OCI-LY7 (cell line): ENCODE measurements around the gene HRNR. TPM values are rescaled to one million over a fixed set of nuclear protein-coding genes. Genes with fewer than 3 reads are reported as not detected.

Experiments
- BruUV-seq: library from RNA; stranded (reverse); fragments of 400-500 nt; replicated peaks from 2 replicates; lab custom pipeline; 2021; lab: Mats Ljungman, UMichigan
- CTCF ChIA-PET: fragments of 300-600 bp; sonication (Branson Sonifier 250); formaldehyde crosslinking; loops from one replicate; lab custom pipeline; 2022; ENCODE audit warnings: antibody characterized with exemption; ENCODE audit not compliant: unreplicated experiment; lab: Charles Lee
- POLR2A ChIA-PET: fragments of 300-600 bp; sonication (Branson Sonifier 250); formaldehyde crosslinking; loops from one replicate; lab custom pipeline; 2022; ENCODE audit warnings: antibody characterized with exemption; lab: Charles Lee
- DNase-seq: peaks from one replicate; pipeline ENCODE4 v3.0.0-alpha.2; 2015; ENCODE audit warnings: low spot score
- H2AFZ ChIP-seq: fragments of 200-600 bp; sonication (generic), shearing (Covaris generic); 2 replicates; pipeline ENCODE4 v1.6.1; 2014; ENCODE audit warnings: mild to moderate bottlenecking, antibody characterized with exemption, low read length, moderate library complexity
- H3K27ac ChIP-seq: fragments of 200-600 bp; sonication (generic); 2 replicates; pipeline ENCODE4 v1.5.1; 2014; ENCODE audit warnings: mixed run types, low read depth, mild to moderate bottlenecking, moderate library complexity, low read length, inconsistent platforms; ENCODE audit not compliant: poor library complexity, severe bottlenecking
- H3K36me3 ChIP-seq: fragments of 200-600 bp; sonication (generic); 2 replicates; pipeline ENCODE4 v1.6.1; 2014; ENCODE audit warnings: mild to moderate bottlenecking, antibody characterized with exemption, low read length, moderate library complexity, mixed read lengths; ENCODE audit not compliant: insufficient read depth
- H3K4me1 ChIP-seq: fragments of 200-600 bp; sonication (generic); 2 replicates; pipeline ENCODE4 v1.5.1; 2014; ENCODE audit warnings: mild to moderate bottlenecking, low read length; ENCODE audit not compliant: insufficient read depth, poor library complexity, severe bottlenecking
- H3K4me2 ChIP-seq: fragments of 200-600 bp; sonication (generic); 2 replicates; pipeline ENCODE4 v1.6.1; 2014; ENCODE audit warnings: mild to moderate bottlenecking, low read length
- H3K4me3 ChIP-seq: fragments of 200-600 bp; sonication (generic); 2 replicates; pipeline ENCODE4 v1.5.1; 2014; ENCODE audit warnings: mild to moderate bottlenecking, low read depth, low read length; ENCODE audit not compliant: poor library complexity, severe bottlenecking
- H3K79me2 ChIP-seq: fragments of 200-600 bp; sonication (generic); 2 replicates; pipeline ENCODE4 v1.6.1; 2016; ENCODE audit warnings: low read depth, mild to moderate bottlenecking, low read length, moderate library complexity, mixed read lengths; ENCODE audit not compliant: insufficient read depth
- H3K9me2 ChIP-seq: fragments of 200-600 bp; sonication (generic); 2 replicates; pipeline ENCODE4 v1.6.1; 2016; ENCODE audit warnings: mild to moderate bottlenecking, low read length, mixed read lengths; ENCODE audit not compliant: insufficient read depth
- H3K9me3 ChIP-seq: fragments of 200-600 bp; sonication (generic); 2 replicates; pipeline ENCODE4 v1.6.1; 2014; ENCODE audit warnings: mild to moderate bottlenecking, mixed run types, low read length, mixed read lengths
- H4K20me1 ChIP-seq: fragments of 200-600 bp; sonication (generic); 2 replicates; pipeline ENCODE4 v1.6.1; 2014; ENCODE audit warnings: mild to moderate bottlenecking, antibody characterized with exemption, low read length, moderate library complexity, mixed read lengths; ENCODE audit not compliant: insufficient read depth
- EZH2phosphoT487 ChIP-seq: fragments of 200-600 bp; sonication (generic); IDR thresholded peaks from 2 replicates; pipeline ENCODE4 v1.6.1; 2018; ENCODE audit warnings: low read depth, borderline replicate concordance, mild to moderate bottlenecking, mixed run types, antibody characterized with exemption, low read length, moderate library complexity, mixed read lengths
- intact Hi-C: fragments of 100-400 bp; cut with micrococcal nuclease; formaldehyde crosslinking; loops from one replicate; pipeline ENCODE4 v1.10.0; 2022; ENCODE audit not compliant: unreplicated experiment
- total RNA-seq, 2 experiments: library from RNA; depleted of rRNA in 1 of 2; stranded (reverse); fragments of >200 nt in 1 of 2; shearing (Covaris generic) in 1 of 2; gene quantifications; 2 replicates each; pipeline ENCODE4 v1.2.3, GENCODE V29; 2014 to 2022
- TF ChIP-seq, protein P1 (sequence below): fragments of 200-600 bp; sonication (generic); conservative IDR thresholded peaks from 2 replicates; pipeline ENCODE4 v1.5.1; 2014; ENCODE audit warnings: mild to moderate bottlenecking, antibody characterized with exemption, low read length, moderate library complexity, mixed read lengths

The HRNR gene
- total RNA-seq, 2 experiments from 2014 or later = not detected

DNA sequence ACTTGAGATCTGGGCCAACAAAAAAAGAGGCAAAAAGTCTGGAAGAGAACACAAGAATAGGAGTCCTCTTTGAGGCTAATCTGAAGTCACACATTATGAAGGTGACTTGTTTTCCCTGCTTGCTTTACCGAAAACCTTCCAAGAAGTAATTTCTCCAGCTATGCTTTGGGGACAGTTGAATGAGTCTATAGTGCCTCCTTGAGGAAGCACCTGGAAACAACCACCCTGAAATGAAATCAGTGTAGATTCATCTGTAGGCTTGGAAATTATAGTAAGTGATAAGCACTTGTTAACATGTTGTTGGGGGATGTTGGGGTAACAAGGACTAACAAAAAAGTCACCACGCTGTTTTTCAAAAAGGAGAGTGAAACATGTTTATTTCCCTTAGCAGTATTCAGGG, 41.6 kb downstream of the HRNR start:
- Histone ChIP-seq H2AFZ (no peak overlapping the region), H3K9me2 (no peaks in the 10 kb centered on the region), H4K20me1 (no peaks in the 10 kb centered on the region), H3K9me3 (no peaks in the 10 kb centered on the region), H3K27ac (no peak overlapping the region), H3K36me3 (no peaks in the 10 kb centered on the region), H3K4me1 (no peaks in the 10 kb centered on the region), H3K4me3 (no peak overlapping the region), H3K4me2 (no peak overlapping the region), H3K79me2 (no peaks in the 10 kb centered on the region)
- ChIA-PET CTCF (no interaction called here), POLR2A (no interaction called here)
- no peak for TF ChIP-seq EZH2phosphoT487
- TF ChIP-seq, protein P1, sequence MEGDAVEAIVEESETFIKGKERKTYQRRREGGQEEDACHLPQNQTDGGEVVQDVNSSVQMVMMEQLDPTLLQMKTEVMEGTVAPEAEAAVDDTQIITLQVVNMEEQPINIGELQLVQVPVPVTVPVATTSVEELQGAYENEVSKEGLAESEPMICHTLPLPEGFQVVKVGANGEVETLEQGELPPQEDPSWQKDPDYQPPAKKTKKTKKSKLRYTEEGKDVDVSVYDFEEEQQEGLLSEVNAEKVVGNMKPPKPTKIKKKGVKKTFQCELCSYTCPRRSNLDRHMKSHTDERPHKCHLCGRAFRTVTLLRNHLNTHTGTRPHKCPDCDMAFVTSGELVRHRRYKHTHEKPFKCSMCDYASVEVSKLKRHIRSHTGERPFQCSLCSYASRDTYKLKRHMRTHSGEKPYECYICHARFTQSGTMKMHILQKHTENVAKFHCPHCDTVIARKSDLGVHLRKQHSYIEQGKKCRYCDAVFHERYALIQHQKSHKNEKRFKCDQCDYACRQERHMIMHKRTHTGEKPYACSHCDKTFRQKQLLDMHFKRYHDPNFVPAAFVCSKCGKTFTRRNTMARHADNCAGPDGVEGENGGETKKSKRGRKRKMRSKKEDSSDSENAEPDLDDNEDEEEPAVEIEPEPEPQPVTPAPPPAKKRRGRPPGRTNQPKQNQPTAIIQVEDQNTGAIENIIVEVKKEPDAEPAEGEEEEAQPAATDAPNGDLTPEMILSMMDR = peak; percentile 51
- DNase-seq = no peak
- BruUV-seq = no TSS peak
- intact Hi-C loops = loop anchor here (10.0 kb wide), 1 partner anchor 248 kb away; no protein-coding TSS in a partner anchor

- H3K9me2 ChIP-seq = no peaks in the 10 kb centered on the region
- no peaks in the 10 kb centered on the region for H3K4me1 ChIP-seq
- TF ChIP-seq, protein P1 = no peak
- no peak for TF ChIP-seq EZH2phosphoT487
- H3K27ac ChIP-seq = no peak overlapping the region
- CTCF ChIA-PET = no interaction called here
- no TSS peak for BruUV-seq
- no peak overlapping the region for H3K4me3 ChIP-seq
- intact Hi-C loops = no loop called here
- no peaks in the 10 kb centered on the region for H3K9me3 ChIP-seq
- no peak for DNase-seq
- POLR2A ChIA-PET = no interaction called here
- no peak overlapping the region for H2AFZ ChIP-seq
- no peaks in the 10 kb centered on the region for H3K36me3 ChIP-seq
- H4K20me1 ChIP-seq = no peaks in the 10 kb centered on the region
- no peak overlapping the region for H3K4me2 ChIP-seq
- H3K79me2 ChIP-seq = no peaks in the 10 kb centered on the region
These were observed 44.4 kb downstream of the HRNR start for GRCh38 chr1:152179566-152179965.

DNA sequence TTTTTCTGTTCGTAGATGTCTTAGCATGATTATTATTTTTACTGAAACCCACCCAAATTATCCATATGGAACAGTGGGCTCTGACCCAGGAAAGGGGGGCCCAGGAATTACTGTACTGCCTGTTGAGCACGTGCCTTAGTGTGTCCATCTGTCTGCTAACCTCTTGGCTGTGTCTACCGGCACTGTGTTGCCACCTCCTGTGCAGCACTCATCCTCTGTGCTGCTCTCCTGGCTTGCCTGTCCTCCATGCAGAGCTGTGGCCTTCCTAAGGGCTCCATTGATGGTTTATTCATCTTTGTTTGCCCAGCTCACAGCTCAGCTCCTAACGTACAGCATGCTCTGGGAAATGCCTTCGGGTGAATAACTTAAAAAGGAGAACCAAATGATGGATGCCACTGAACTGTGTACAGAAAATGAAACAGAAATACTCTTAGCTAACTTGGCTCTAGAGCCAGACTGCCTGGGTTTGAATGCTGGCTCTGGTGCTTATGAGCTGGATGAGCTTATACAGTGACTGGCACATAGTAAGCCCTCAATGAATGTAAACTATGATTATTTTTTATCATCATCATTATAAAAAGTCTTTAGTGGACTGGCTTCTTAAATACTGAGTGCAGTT, 53.6 kb downstream of the HRNR start:
- Histone ChIP-seq H3K79me2 (no peaks in the 10 kb centered on the region), H3K9me2 (no peaks in the 10 kb centered on the region), H3K4me1 (peaks cover 6% of the 10 kb centered on the region), H3K9me3 (no peaks in the 10 kb centered on the region), H3K4me2 (no peak overlapping the region), H2AFZ (no peak overlapping the region), H4K20me1 (no peaks in the 10 kb centered on the region), H3K4me3 (no peak overlapping the region), H3K27ac (no peak overlapping the region), H3K36me3 (no peaks in the 10 kb centered on the region)
- POLR2A ChIA-PET = no interaction called here
- BruUV-seq = no TSS peak
- no peak for DNase-seq
- no peak for TF ChIP-seq EZH2phosphoT487
- TF ChIP-seq, protein P1 = no peak
- intact Hi-C loops = no loop called here
- CTCF ChIA-PET = no interaction called here
